ENCODE measurements around the gene GFOD1. TPM values are rescaled to one million over a fixed set of nuclear protein-coding genes. Genes with fewer than 3 reads are reported as not detected.

The GFOD1 gene
- total RNA-seq, 1 donor from 2014 or later: 2.0 TPM

DNA sequence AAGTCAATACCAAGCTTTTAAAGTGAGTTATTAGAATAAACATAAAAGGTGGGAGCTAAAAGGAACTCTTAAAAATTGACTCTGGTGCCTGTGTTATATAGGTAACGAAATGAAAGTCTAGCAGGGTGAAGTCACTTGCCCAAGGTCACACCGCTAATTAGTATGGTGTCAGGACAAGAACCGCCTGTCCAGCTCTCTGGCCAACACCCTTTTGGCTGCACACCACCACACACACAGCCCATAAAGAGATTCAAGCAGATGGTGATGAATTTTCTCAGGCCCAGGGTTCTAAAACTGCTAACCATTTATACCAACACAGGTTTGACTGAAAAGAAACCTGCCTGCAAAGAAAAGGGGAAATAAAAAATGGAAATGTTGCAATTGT is 20.2 kb downstream of the GFOD1 start:
- H3K9me3 Mint-ChIP-seq (ENCODE audit: low read depth): peaks cover 5% of the 10 kb centered on the region
- H3K4me1 Mint-ChIP-seq (ENCODE audit: low read depth): peaks cover 18% of the 10 kb centered on the region
- H3K27me3 Mint-ChIP-seq (ENCODE audit: low read depth): no peaks in the 10 kb centered on the region
- no peaks in the 10 kb centered on the region for H3K36me3 Mint-ChIP-seq (ENCODE audit: low read depth)
- TF ChIP-seq, protein P1, sequence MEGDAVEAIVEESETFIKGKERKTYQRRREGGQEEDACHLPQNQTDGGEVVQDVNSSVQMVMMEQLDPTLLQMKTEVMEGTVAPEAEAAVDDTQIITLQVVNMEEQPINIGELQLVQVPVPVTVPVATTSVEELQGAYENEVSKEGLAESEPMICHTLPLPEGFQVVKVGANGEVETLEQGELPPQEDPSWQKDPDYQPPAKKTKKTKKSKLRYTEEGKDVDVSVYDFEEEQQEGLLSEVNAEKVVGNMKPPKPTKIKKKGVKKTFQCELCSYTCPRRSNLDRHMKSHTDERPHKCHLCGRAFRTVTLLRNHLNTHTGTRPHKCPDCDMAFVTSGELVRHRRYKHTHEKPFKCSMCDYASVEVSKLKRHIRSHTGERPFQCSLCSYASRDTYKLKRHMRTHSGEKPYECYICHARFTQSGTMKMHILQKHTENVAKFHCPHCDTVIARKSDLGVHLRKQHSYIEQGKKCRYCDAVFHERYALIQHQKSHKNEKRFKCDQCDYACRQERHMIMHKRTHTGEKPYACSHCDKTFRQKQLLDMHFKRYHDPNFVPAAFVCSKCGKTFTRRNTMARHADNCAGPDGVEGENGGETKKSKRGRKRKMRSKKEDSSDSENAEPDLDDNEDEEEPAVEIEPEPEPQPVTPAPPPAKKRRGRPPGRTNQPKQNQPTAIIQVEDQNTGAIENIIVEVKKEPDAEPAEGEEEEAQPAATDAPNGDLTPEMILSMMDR (IDR thresholded peaks at IDR 0.05): no peak
- H3K27ac Mint-ChIP-seq (ENCODE audit: unreplicated experiment): no peak overlapping the region
- no peak overlapping the region for H3K4me3 Mint-ChIP-seq (ENCODE audit: unreplicated experiment)
- no peak for DNase-seq (ENCODE audit: low spot score)

DNA sequence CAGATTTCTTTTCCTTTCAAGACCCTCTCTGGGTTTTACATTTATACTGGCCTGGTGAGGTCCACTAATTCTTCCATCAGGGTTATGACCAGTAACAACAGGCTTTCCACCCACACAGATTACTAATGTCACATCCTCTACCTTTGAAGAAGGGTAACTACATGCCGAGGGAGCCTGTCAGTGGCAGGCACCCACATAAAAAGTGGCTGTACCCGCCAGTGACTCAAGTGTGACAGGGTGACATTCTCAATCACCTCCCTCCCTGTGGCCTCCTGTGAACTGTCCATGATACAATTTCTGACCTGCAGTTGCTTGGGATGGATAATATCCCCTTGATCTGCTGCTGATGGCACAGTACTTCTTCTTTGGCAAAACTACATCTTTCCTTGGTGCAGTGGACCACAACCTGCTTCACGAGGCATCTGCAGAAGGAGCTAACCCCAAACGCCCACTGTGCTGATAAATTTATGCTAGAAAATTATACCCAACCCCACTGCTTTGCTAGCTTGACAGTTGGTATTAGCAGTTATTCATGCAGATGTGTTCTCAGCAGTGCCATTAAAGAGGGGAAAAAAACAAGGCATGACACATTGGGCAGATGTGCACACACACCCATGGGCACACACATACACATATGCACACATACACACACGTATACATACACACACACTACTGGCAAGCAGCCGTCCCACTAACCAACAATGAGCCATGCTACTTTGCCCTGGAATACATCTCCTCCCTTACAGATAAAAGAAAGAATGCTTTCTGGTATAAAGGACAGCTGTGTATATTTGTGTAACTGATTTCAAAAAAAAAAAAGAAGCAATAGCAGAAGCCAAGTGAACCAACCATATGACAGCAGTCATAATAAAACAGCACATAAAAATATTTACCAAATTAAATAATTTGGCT is 20.8 kb downstream of the GFOD1 start:
- no peak overlapping the region for H3K27ac Mint-ChIP-seq (ENCODE audit: unreplicated experiment)
- no peaks in the 10 kb centered on the region for H3K36me3 Mint-ChIP-seq (ENCODE audit: low read depth)
- no peaks in the 10 kb centered on the region for H3K27me3 Mint-ChIP-seq (ENCODE audit: low read depth)
- no peak for DNase-seq (ENCODE audit: low spot score)
- peaks cover 18% of the 10 kb centered on the region for H3K4me1 Mint-ChIP-seq (ENCODE audit: low read depth)
- TF ChIP-seq, protein P1 (IDR thresholded peaks at IDR 0.05): no peak
- peaks cover 5% of the 10 kb centered on the region for H3K9me3 Mint-ChIP-seq (ENCODE audit: low read depth)
- no peak overlapping the region for H3K4me3 Mint-ChIP-seq (ENCODE audit: unreplicated experiment)

DNA sequence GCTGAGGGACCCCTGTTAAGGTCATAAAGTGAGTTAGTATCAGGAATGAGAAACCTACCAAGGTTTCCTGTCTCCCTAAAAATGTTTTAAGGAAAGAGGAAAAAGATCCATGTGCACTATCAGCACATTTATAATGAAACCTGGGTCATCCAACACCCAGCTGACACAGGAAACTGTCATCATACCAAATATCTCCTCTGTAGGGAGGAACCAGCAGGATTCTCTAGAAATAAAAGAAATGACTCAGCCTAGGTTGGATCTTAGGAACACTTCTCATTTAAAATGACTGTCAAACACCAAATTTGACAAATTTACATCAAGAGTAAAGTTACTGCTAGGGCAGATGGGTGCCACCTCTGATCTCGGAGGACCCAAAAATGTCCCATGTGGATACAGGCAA is 21.7 kb downstream of the GFOD1 start:
- no peaks in the 10 kb centered on the region for H3K27me3 Mint-ChIP-seq (ENCODE audit: low read depth)
- no peak for DNase-seq (ENCODE audit: low spot score)
- peaks cover 5% of the 10 kb centered on the region for H3K9me3 Mint-ChIP-seq (ENCODE audit: low read depth)
- TF ChIP-seq, protein P1 (IDR thresholded peaks at IDR 0.05): no peak
- H3K4me3 Mint-ChIP-seq (ENCODE audit: unreplicated experiment): no peak overlapping the region
- H3K27ac Mint-ChIP-seq (ENCODE audit: unreplicated experiment): no peak overlapping the region
- no peaks in the 10 kb centered on the region for H3K36me3 Mint-ChIP-seq (ENCODE audit: low read depth)
- peaks cover 17% of the 10 kb centered on the region for H3K4me1 Mint-ChIP-seq (ENCODE audit: low read depth)

DNA sequence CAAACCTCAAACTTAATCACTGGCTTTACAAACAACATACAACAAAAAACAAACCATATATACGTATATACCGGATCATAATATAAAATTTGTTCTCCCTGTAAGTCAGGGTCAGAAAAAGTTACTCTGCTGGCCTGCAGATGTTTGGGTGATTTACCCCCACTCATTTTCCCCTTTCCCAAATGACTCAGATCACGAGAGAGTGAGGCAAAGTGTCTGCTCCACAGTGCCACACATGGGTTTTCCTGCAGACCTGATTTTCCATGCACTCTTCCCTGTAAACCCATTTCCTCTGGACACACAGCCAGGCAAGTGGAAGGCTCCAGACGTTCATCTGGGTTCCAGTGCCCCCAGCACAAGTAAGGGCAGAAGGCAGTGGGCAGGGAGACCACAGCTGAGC is 23.5 kb downstream of the GFOD1 start:
- Mint-ChIP-seq H3K36me3 (ENCODE audit: low read depth) (no peaks in the 10 kb centered on the region), H3K27ac (ENCODE audit: unreplicated experiment) (no peak overlapping the region)

DNA sequence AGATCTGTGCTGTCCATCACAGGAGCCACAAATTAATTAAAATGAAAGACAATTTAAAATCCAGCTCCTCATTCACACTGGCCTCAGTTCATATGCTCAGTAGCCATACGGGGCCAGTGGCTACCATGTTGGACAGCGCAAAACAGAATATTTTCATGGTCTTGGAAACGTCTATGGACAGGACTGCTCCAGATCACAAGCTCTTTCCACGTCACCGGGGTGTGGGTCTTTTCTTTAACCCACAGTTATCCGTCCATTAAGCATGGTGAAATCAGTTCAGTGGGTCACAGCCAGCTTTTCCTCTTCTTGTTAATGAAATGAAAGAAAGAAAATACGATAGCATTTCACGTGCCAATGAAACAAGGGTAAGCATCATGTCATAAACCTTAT is 24.1 kb downstream of the GFOD1 start:
- TF ChIP-seq, protein P1 (IDR thresholded peaks at IDR 0.05): no peak
- no peak for DNase-seq (ENCODE audit: low spot score)
- no peak overlapping the region for H3K4me3 Mint-ChIP-seq (ENCODE audit: unreplicated experiment)
- H3K27ac Mint-ChIP-seq (ENCODE audit: unreplicated experiment): no peak overlapping the region
- H3K4me1 Mint-ChIP-seq (ENCODE audit: low read depth): peaks cover 8% of the 10 kb centered on the region
- H3K9me3 Mint-ChIP-seq (ENCODE audit: low read depth): peaks cover under 1% of the 10 kb centered on the region
- no peaks in the 10 kb centered on the region for H3K27me3 Mint-ChIP-seq (ENCODE audit: low read depth)
- no peaks in the 10 kb centered on the region for H3K36me3 Mint-ChIP-seq (ENCODE audit: low read depth)

More for the DNA sequence above, 23.5 kb downstream of the GFOD1 start:
- no peak for DNase-seq (ENCODE audit: low spot score)
- Mint-ChIP-seq H3K4me1 (ENCODE audit: low read depth) (peaks cover 8% of the 10 kb centered on the region), H3K9me3 (ENCODE audit: low read depth) (peaks cover 5% of the 10 kb centered on the region), H3K27me3 (ENCODE audit: low read depth) (no peaks in the 10 kb centered on the region), H3K4me3 (ENCODE audit: unreplicated experiment) (no peak overlapping the region)
- TF ChIP-seq, protein P1 (IDR thresholded peaks at IDR 0.05): no peak

Data from chondrocyte (in vitro differentiated cells).